Measurements from ENCODE around the gene SLC6A11. TPM values are rescaled to one million over a fixed set of nuclear protein-coding genes. Genes with fewer than 3 reads are reported as not detected.

SLC6A11 gene
- total RNA-seq, 1 donor from 2014 or later, result 2.7 TPM

DNA sequence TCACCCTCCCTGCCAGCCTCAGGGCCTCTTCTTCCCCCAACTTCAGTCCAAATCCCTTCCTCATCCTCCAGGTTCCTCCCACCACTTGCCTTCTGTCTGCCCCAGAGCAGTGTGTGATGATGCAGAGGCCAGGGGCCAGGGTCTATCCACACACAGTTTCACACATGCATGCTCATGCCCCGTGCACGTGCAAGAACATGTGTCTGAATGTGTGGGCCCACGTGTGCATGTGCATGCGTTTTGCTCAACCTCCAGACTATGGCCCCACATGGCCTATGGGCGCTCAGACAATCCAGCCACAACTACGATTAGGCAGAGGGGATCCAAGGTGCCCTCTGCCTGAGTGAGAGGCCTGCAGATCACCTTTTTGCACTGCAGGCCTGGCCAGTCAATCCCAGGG lies 144.2 kb downstream of the SLC6A11 start:
- Mint-ChIP-seq H3K27me3 (ENCODE audit: low read depth) (peaks cover 54% of the 10 kb centered on the region), H3K4me1 (no peaks in the 10 kb centered on the region), H3K36me3 (no peaks in the 10 kb centered on the region), H3K4me3 (no peak overlapping the region), H3K9me3 (no peaks in the 10 kb centered on the region), H3K27ac (no peak overlapping the region)
- DNase-seq (ENCODE audit: low spot score in 2 of 2, unreplicated experiment in 2 of 2), result no peak
- TF ChIP-seq, protein P1, sequence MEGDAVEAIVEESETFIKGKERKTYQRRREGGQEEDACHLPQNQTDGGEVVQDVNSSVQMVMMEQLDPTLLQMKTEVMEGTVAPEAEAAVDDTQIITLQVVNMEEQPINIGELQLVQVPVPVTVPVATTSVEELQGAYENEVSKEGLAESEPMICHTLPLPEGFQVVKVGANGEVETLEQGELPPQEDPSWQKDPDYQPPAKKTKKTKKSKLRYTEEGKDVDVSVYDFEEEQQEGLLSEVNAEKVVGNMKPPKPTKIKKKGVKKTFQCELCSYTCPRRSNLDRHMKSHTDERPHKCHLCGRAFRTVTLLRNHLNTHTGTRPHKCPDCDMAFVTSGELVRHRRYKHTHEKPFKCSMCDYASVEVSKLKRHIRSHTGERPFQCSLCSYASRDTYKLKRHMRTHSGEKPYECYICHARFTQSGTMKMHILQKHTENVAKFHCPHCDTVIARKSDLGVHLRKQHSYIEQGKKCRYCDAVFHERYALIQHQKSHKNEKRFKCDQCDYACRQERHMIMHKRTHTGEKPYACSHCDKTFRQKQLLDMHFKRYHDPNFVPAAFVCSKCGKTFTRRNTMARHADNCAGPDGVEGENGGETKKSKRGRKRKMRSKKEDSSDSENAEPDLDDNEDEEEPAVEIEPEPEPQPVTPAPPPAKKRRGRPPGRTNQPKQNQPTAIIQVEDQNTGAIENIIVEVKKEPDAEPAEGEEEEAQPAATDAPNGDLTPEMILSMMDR (IDR thresholded peaks at IDR 0.05; ENCODE audit: unreplicated experiment), result no peak

DNA sequence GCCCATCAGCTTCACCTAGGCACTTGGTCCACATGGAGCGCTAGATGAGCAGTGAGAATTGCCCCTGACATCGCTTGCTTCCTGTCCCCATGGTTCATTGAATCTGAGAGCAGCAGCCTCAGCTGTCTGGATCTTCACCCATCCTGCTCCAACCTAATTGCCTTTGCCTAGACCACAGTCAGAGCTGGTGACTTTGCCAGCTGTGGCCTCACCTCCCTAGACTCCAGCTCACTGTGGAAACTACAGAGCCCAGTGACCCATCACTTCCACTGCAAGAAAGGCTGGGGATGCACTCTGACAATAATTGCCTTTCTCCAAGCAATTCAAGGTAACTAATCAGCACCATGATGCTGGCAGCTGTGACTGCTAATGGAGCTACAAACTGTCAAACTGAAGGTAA lies 145.9 kb downstream of the SLC6A11 start:
- DNase-seq (ENCODE audit: low spot score in 2 of 2, unreplicated experiment in 2 of 2), result no peak
- Mint-ChIP-seq H3K4me3 (no peak overlapping the region), H3K4me1 (no peaks in the 10 kb centered on the region), H3K9me3 (no peaks in the 10 kb centered on the region), H3K27me3 (ENCODE audit: low read depth) (peaks cover 52% of the 10 kb centered on the region), H3K36me3 (no peaks in the 10 kb centered on the region), H3K27ac (no peak overlapping the region)
- TF ChIP-seq, protein P1 (IDR thresholded peaks at IDR 0.05; ENCODE audit: unreplicated experiment), result no peak

DNA sequence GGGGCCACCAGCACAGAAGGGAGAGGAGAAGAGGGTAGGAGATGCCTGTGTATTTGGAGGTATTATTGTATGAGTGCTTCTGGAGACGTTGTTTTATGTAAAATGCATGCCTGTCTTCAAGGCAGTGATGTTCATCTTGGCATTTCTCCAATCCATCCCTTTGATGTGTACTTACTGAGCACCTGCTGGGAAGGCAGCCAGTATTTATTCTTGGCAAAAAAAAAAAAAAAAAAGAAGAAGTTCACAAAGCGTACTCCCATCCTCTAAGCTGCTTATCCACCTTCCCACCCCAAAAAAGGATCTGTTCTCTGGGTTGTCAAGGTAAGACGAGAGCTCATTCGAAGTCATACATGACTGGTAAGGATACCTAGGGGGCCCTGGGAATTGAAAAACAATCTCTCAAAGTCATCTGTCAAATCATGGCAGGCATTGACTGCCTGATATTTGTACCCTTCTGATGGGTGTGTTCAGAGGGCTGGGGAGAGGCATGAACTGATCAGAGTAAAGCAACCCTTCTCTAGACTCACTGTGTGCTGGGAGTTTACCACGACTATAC lies 146.5 kb downstream of the SLC6A11 start:
- Mint-ChIP-seq H3K9me3 (no peaks in the 10 kb centered on the region), H3K27me3 (ENCODE audit: low read depth) (peaks cover 53% of the 10 kb centered on the region)

DNA sequence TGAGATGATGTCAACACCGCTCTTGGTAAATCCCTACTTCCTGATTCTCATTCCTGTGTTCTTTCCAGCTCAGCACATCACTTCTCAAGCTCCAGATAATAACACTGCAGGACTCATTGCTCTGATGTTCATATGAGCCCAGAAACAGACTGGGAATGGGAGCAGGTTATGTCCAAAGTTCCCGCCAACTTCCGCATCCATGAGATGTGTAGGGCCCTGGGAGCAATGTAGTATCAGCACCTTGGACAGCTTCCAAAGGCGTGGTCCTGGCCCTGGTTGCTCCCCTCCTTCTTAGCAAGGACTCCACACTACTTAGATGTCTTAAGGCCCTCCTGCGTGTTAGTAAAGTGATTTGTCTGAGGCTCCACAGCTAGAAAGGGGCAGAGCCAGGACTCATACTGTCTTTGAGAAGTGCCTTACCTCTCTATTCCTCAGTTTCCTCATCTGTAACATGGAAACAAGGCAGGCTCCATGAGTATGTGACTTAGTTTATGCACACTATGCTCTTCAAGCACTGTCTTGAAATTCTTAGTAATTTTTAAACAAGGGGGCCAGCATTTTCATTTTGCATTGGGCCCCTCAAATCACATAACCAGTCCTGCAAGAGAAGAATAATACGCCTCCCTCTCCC lies 148.6 kb downstream of the SLC6A11 start:
- Mint-ChIP-seq H3K9me3 (no peaks in the 10 kb centered on the region), H3K36me3 (no peaks in the 10 kb centered on the region), H3K4me3 (no peak overlapping the region), H3K27ac (no peak overlapping the region), H3K27me3 (ENCODE audit: low read depth) (peaks cover 54% of the 10 kb centered on the region), H3K4me1 (no peaks in the 10 kb centered on the region)
- TF ChIP-seq, protein P1 (IDR thresholded peaks at IDR 0.05; ENCODE audit: unreplicated experiment), result no peak
- peak in 1 of 2 experiments; percentile 55 for DNase-seq (ENCODE audit: low spot score in 2 of 2, unreplicated experiment in 2 of 2)

More for the DNA sequence above, 146.5 kb downstream of the SLC6A11 start:
- H3K4me3 Mint-ChIP-seq, result no peak overlapping the region
- H3K36me3 Mint-ChIP-seq, result no peaks in the 10 kb centered on the region
- no peaks in the 10 kb centered on the region for H3K4me1 Mint-ChIP-seq
- H3K27ac Mint-ChIP-seq, result no peak overlapping the region
- TF ChIP-seq, protein P1 (IDR thresholded peaks at IDR 0.05; ENCODE audit: unreplicated experiment), result no peak
- DNase-seq (ENCODE audit: low spot score in 2 of 2, unreplicated experiment in 2 of 2), result no peak

DNA sequence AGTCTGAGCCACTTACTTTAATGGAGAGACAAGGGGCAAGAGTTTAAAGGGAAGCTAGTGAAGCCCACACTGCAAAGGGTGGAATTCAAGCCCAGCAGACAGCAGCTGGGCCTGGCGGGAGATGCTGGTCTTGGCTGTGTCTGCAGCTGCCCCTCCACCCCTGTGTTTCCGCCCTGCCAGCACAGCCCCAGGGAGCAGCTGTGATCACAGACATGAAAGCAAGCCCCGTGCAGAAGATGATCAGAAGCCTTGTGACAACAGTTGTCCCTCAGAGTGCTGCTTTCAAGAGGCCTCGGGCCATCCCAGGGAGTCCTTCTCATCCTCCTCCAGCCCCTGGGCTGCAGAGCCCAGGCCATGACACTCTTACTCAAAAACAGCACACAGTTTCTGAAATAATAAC lies 152.4 kb downstream of the SLC6A11 start:
- Mint-ChIP-seq H3K36me3 (no peaks in the 10 kb centered on the region), H3K27ac (no peak overlapping the region), H3K4me3 (no peak overlapping the region), H3K27me3 (ENCODE audit: low read depth) (peaks cover 72% of the 10 kb centered on the region), H3K4me1 (no peaks in the 10 kb centered on the region), H3K9me3 (no peaks in the 10 kb centered on the region)
- TF ChIP-seq, protein P1 (IDR thresholded peaks at IDR 0.05; ENCODE audit: unreplicated experiment), result no peak
- no peak for DNase-seq (ENCODE audit: low spot score in 2 of 2, unreplicated experiment in 2 of 2)

Data from mesothelial cell of epicardium (in vitro differentiated cells).